HG02759 (cell line): ENCODE measurements around the gene DDX6.

Experiments
- ATAC-seq: cut with Tn5 transposase; IDR thresholded peaks from one replicate; pipeline ENCODE4 v1.9.1; 2021; ENCODE audit warnings: mild to moderate bottlenecking, moderate library complexity; ENCODE audit not compliant: unreplicated experiment

Gene DDX6

GRCh38 chr11:118705791-118706545, 85.0 kb downstream of the DDX6 start:
- no peak for ATAC-seq

GRCh38 chr11:118705111-118705741, 85.7 kb downstream of the DDX6 start:
- no peak for ATAC-seq

GRCh38 chr11:118703563-118704106, 87.3 kb downstream of the DDX6 start:
- ATAC-seq, result no peak

GRCh38 chr11:118699506-118700220, 91.3 kb downstream of the DDX6 start:
- ATAC-seq, result no peak
